ENCODE data around the gene CCDC17. TPM values are rescaled to one million over a fixed set of nuclear protein-coding genes. Genes with fewer than 3 reads are reported as not detected.

CCDC17 gene
- total RNA-seq, 2 donors from 2014 or later: 2.5 to 5.1 TPM

GRCh38 chr1:45570631-45571030, 53.2 kb downstream of the CCDC17 start:
- no peak for DNase-seq
- Histone ChIP-seq H3K27me3 (ENCODE audit: control insufficient read depth, insufficient read depth, low read length, poor library complexity, severe bottlenecking) (no peaks in the 10 kb centered on the region), H3K4me3 (ENCODE audit: low read length) (no peak overlapping the region), H3K27ac (ENCODE audit: low read depth, low read length) (no peak overlapping the region), H3K4me1 (ENCODE audit: control insufficient read depth, insufficient read depth, low read length) (peaks cover 8% of the 10 kb centered on the region), H3K36me3 (ENCODE audit: control insufficient read depth, insufficient read depth, low read length) (peaks cover 53% of the 10 kb centered on the region), H3K9me3 (ENCODE audit: control insufficient read depth, low read length) (no peaks in the 10 kb centered on the region), H3K9ac (ENCODE audit: extremely low read depth, low read length, poor library complexity, severe bottlenecking) (no peak overlapping the region)
- Mint-ChIP-seq H3K9me3 (no peaks in the 10 kb centered on the region), H3K36me3 (ENCODE audit: low read depth) (peaks cover 42% of the 10 kb centered on the region), H3K4me1 (peaks cover 20% of the 10 kb centered on the region), H3K27ac (no peak overlapping the region), H3K4me3 (no peak overlapping the region), H3K27me3 (ENCODE audit: insufficient read depth) (no peaks in the 10 kb centered on the region)
- TF ChIP-seq CTCF (conservative IDR thresholded peaks at IDR 0.05): no peak
- WGBS, 2 experiments (ENCODE audit: insufficient coverage in 1 of 2, insufficient read length in 1 of 2): 93 to 97% methylated on average over 3 of the region's 4 CpGs

Other genes with a start within 250 kb of the CCDC17 start
- gene TESK2, start 132.9 kb downstream of the CCDC17 start, total RNA-seq: 10 to 100 TPM in 1 of 2 donors, 1 to 10 TPM in 1; 9.7 to 10.3 TPM
- 1 to 10 TPM; 2.8 to 8.3 TPM for gene CCDC163, start 124.0 kb downstream of the CCDC17 start, total RNA-seq
- 1 to 10 TPM; 7.1 to 7.7 TPM for gene MMACHC, start 123.8 kb downstream of the CCDC17 start, total RNA-seq
- gene PRDX1, start 102.2 kb downstream of the CCDC17 start, total RNA-seq: 100 to 1,000 TPM; 872 to 949 TPM
- gene AKR1A1, start 73.2 kb downstream of the CCDC17 start, total RNA-seq: 100 to 1,000 TPM; 200 to 239 TPM
- 100 to 1,000 TPM; 368 to 385 TPM for gene NASP, start 40.0 kb downstream of the CCDC17 start, total RNA-seq
- 100 to 1,000 TPM; 117 to 124 TPM for gene GPBP1L1, start 62.5 kb upstream of the CCDC17 start, total RNA-seq
- gene TMEM69, start 64.1 kb upstream of the CCDC17 start, total RNA-seq: 10 to 100 TPM; 25.1 to 28.1 TPM
- 10 to 100 TPM; 14.9 to 18.6 TPM for gene IPP, start 126.6 kb upstream of the CCDC17 start, total RNA-seq
- gene MAST2, start 179.6 kb upstream of the CCDC17 start, total RNA-seq: 10 to 100 TPM; 46.3 to 60.7 TPM